HepG2 (cell line): Measurements from ENCODE around the gene DOK1. TPM values are rescaled to one million over a fixed set of nuclear protein-coding genes. Genes with fewer than 3 reads are reported as not detected.

Experiments
- AGO1 ChIP-seq: fragments of 200-400 bp; formaldehyde crosslinking; IDR thresholded peaks from 2 replicates; pipeline ENCODE4 v1.6.1; 2017; ENCODE audit warnings: mild to moderate bottlenecking, low read depth, low read length, moderate library complexity; ENCODE audit not compliant: poor library complexity, severe bottlenecking
- GTF3A ChIP-seq: sonication (generic); formaldehyde crosslinking; conservative IDR thresholded peaks from 2 replicates; pipeline ENCODE4 v1.4.0; 2020; ENCODE audit warnings: mild to moderate bottlenecking, missing genetic modification reagents
- HMG20B ChIP-seq: conservative IDR thresholded peaks from 2 replicates; pipeline ENCODE4 v1.6.1; 2016; ENCODE audit warnings: missing genetic modification reagents, missing compliant biosample characterization
- ISL2 ChIP-seq: sonication (generic); formaldehyde crosslinking; IDR thresholded peaks from 2 replicates; pipeline ENCODE4 v1.5.0; 2020; ENCODE audit warnings: missing genetic modification reagents
- MXD3 ChIP-seq: IDR thresholded peaks from 2 replicates; pipeline ENCODE4 v1.6.1; 2016; ENCODE audit warnings: mild to moderate bottlenecking, missing biosample characterization, missing genetic modification reagents
- PAF1 ChIP-seq: IDR thresholded peaks from 2 replicates; pipeline ENCODE4 v1.6.1; 2016; ENCODE audit warnings: missing genetic modification reagents, missing compliant biosample characterization
- SIN3B ChIP-seq: fragments of 150-350 bp; IDR thresholded peaks from 2 replicates; pipeline ENCODE4 v1.6.1; 2014; ENCODE audit warnings: low read length
- ZBTB43 ChIP-seq: sonication (generic); formaldehyde crosslinking; conservative IDR thresholded peaks from 2 replicates; pipeline ENCODE4 v1.4.0; 2020; ENCODE audit warnings: missing genetic modification reagents
- ZNF264 ChIP-seq: sonication (generic); formaldehyde crosslinking; IDR thresholded peaks from 2 replicates; pipeline ENCODE4 v1.4.0; 2020; ENCODE audit warnings: missing genetic modification reagents
- ZNF567 ChIP-seq: sonication (generic); formaldehyde crosslinking; IDR thresholded peaks from 2 replicates; pipeline ENCODE4 v1.8.1; 2023; ENCODE audit warnings: mild to moderate bottlenecking, missing genetic modification reagents, borderline replicate concordance
- ZNF839 ChIP-seq: sonication (generic); formaldehyde crosslinking; IDR thresholded peaks from 2 replicates; pipeline ENCODE4 v1.4.0; 2020; ENCODE audit warnings: missing genetic modification reagents, mild to moderate bottlenecking, borderline replicate concordance
- ZNF883 ChIP-seq: sonication (generic); formaldehyde crosslinking; IDR thresholded peaks from 2 replicates; pipeline ENCODE4 v1.5.1; 2020; ENCODE audit warnings: mild to moderate bottlenecking, missing genetic modification reagents; ENCODE audit errors: not compliant biosample characterization
- ZSCAN25 ChIP-seq: sonication (generic); formaldehyde crosslinking; IDR thresholded peaks from 2 replicates; pipeline ENCODE4 v1.8.0; 2022; ENCODE audit warnings: mild to moderate bottlenecking, missing genetic modification reagents
- polyA plus RNA-seq, 8 experiments: library from polyadenylated mRNA; depleted of rRNA in 3 of 8; stranded (reverse) in 7 of 8; unstranded in 1 of 8; fragments of >200 nt; fragmentation: Illumina TruSeq in 4 of 8; extraction: Trizol in 4 of 8; gene quantifications; 2 replicates each; pipeline versions ENCODE4 v1.2.1 to v1.2.3, GENCODE V29; 2011 to 2016; ENCODE audit warnings: low read depth in 4 of 8, missing spikeins in 1 of 8, mixed read lengths in 1 of 8; ENCODE audit not compliant: insufficient read depth in 1 of 8
- total RNA-seq, 5 experiments: library from RNA; depleted of rRNA; stranded (reverse); fragments of >200 nt; fragmentation: Illumina TruSeq; extraction: Trizol; gene quantifications; 2 replicates each; pipeline ENCODE4 v1.2.3, GENCODE V29; 2016; ENCODE audit warnings: low read depth in 1 of 5
- TF ChIP-seq, protein P1 (sequence below): sonication (generic); formaldehyde crosslinking; IDR thresholded peaks from 2 replicates; pipeline ENCODE4 v1.5.1; 2020; ENCODE audit warnings: mild to moderate bottlenecking, missing genetic modification reagents, borderline replicate concordance
- TF ChIP-seq, protein P2 (sequence below): sonication (generic); formaldehyde crosslinking; IDR thresholded peaks from 2 replicates; pipeline ENCODE4 v1.5.1; 2020; ENCODE audit warnings: missing genetic modification reagents, mild to moderate bottlenecking, borderline replicate concordance
- TF ChIP-seq, protein P3 (sequence below): sonication (generic); formaldehyde crosslinking; IDR thresholded peaks from 2 replicates; pipeline ENCODE4 v1.5.0; 2020; ENCODE audit warnings: missing genetic modification reagents
- TF ChIP-seq, protein P4 (sequence below): sonication (generic); formaldehyde crosslinking; IDR thresholded peaks from 2 replicates; pipeline ENCODE4 v1.4.0; 2020; ENCODE audit warnings: mild to moderate bottlenecking, missing genetic modification reagents
- TF ChIP-seq, protein P5 (sequence below): sonication (generic); formaldehyde crosslinking; IDR thresholded peaks from 2 replicates; pipeline ENCODE4 v1.4.0; 2020; ENCODE audit warnings: missing genetic modification reagents

Gene DOK1
- total and polyA plus RNA-seq, 2 of the 13 experiments (the other 11 are each of a cell fraction or from before 2014, with no cell fraction given), result 0.53 to 0.74 TPM

DNA sequence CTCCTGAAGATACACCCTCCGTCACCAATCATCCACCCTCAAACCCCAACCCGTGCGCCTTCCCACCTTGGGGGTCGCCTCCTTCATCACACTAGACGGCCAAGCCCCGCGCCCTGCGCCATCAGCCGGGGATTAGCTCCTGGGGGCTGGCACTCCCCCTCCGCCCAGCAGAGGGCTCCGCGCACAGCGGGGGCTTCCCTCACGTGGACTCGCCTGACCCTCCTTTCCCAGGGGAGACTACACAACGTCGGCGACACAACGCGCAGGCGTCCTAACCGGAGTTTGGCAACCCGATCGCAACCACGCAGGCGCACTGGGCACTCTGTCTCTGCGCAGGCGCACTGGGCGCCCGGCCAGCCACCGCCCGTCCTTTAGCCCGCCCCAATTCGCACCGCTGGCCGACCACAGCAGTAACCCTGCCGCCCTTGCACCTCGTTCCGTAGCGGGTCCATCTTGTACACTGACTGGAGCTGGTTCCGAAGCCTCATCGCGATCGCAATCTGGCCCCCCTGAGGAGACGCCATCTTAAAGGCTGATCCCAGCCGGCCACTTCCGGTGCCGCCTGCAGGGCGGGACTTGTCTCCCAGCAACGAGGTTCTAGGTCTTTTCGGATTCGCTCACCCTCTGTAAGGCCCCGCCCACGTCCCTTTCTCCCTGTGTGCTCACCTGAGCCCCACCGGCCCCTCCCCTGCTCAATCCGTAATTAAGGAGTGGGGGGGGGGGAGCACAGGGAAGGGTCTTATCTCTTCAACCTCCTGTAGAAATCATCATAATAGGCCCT is 47.2 kb upstream of the DOK1 start, which contains the start of gene PCGF1 (continued):
- TF ChIP-seq, protein P1, sequence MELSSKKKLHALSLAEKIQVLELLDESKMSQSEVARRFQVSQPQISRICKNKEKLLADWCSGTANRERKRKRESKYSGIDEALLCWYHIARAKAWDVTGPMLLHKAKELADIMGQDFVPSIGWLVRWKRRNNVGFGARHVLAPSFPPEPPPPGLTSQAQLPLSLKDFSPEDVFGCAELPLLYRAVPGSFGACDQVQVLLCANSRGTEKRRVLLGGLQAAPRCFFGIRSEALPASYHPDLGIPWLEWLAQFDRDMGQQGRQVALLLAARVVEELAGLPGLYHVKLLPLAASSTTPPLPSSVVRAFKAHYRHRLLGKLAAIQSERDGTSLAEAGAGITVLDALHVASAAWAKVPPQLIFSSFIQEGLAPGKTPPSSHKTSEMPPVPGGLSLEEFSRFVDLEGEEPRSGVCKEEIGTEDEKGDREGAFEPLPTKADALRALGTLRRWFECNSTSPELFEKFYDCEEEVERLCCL (CRISPR knock-in tag), result peak; percentile 21; the same call in 1 of the 2 replicates
- TF ChIP-seq, protein P2, sequence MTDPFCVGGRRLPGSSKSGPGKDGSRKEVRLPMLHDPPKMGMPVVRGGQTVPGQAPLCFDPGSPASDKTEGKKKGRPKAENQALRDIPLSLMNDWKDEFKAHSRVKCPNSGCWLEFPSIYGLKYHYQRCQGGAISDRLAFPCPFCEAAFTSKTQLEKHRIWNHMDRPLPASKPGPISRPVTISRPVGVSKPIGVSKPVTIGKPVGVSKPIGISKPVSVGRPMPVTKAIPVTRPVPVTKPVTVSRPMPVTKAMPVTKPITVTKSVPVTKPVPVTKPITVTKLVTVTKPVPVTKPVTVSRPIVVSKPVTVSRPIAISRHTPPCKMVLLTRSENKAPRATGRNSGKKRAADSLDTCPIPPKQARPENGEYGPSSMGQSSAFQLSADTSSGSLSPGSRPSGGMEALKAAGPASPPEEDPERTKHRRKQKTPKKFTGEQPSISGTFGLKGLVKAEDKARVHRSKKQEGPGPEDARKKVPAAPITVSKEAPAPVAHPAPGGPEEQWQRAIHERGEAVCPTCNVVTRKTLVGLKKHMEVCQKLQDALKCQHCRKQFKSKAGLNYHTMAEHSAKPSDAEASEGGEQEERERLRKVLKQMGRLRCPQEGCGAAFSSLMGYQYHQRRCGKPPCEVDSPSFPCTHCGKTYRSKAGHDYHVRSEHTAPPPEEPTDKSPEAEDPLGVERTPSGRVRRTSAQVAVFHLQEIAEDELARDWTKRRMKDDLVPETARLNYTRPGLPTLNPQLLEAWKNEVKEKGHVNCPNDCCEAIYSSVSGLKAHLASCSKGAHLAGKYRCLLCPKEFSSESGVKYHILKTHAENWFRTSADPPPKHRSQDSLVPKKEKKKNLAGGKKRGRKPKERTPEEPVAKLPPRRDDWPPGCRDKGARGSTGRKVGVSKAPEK, result peak; percentile 60; the same call in 1 of the 2 replicates
- TF ChIP-seq MXD3 (CRISPR knock-in tag) (peak; percentile 61; the same call in 1 of the 2 replicates), ZNF883 (CRISPR knock-in tag) (peak; percentile 73), ZBTB43 (CRISPR knock-in tag) (no peak; the same call in 1 of the 2 replicates), ZNF567 (CRISPR knock-in tag) (peak; percentile 81; the same call in 1 of the 2 replicates), AGO1 (peak; percentile 98), ISL2 (peak; percentile 94), ZNF264 (CRISPR knock-in tag) (peak; percentile 76), ZSCAN25 (0 out of 2 replicates have a peak, but pooled peaks have one; percentile 24), SIN3B (peak; percentile 60), HMG20B (CRISPR knock-in tag) (peak; percentile 59), PAF1 (CRISPR knock-in tag) (no peak), ZNF839 (CRISPR knock-in tag) (0 out of 2 replicates have a peak, but pooled peaks have one; percentile 44), GTF3A (CRISPR knock-in tag) (peak; percentile 89)
- TF ChIP-seq, protein P3, sequence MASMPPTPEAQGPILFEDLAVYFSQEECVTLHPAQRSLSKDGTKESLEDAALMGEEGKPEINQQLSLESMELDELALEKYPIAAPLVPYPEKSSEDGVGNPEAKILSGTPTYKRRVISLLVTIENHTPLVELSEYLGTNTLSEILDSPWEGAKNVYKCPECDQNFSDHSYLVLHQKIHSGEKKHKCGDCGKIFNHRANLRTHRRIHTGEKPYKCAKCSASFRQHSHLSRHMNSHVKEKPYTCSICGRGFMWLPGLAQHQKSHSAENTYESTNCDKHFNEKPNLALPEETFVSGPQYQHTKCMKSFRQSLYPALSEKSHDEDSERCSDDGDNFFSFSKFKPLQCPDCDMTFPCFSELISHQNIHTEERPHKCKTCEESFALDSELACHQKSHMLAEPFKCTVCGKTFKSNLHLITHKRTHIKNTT (CRISPR knock-in tag), result no peak
- TF ChIP-seq, protein P4, sequence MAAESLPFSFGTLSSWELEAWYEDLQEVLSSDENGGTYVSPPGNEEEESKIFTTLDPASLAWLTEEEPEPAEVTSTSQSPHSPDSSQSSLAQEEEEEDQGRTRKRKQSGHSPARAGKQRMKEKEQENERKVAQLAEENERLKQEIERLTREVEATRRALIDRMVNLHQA, result no peak
- TF ChIP-seq, protein P5, sequence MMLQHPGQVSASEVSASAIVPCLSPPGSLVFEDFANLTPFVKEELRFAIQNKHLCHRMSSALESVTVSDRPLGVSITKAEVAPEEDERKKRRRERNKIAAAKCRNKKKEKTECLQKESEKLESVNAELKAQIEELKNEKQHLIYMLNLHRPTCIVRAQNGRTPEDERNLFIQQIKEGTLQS (CRISPR knock-in tag), result no peak; the same call in 1 of the 2 replicates
